GM12878 (cell line): ENCODE measurements around the gene H6PD. TPM values are rescaled to one million over a fixed set of nuclear protein-coding genes. Genes with fewer than 3 reads are reported as not detected.

Experiments used
- ATAC-seq: fragments of 200-7000 bp; cut with Tn5 transposase; 3 replicates; pipeline ENCODE4 v1.9.1; 2020; ENCODE audit warnings: mild to moderate bottlenecking, moderate library complexity
- BruUV-seq: library from RNA; stranded (reverse); fragments of 400-500 nt; replicated peaks from 2 replicates; lab custom pipeline; 2021; lab: Mats Ljungman, UMichigan
- CTCF ChIA-PET: fragments of 300-600 bp; sonication (Branson Sonifier 250); formaldehyde crosslinking; extraction: SDS; loops from one replicate; lab custom pipeline; 2021; ENCODE audit warnings: inconsistent platforms; lab: Yijun Ruan, JAX
- POLR2A ChIA-PET: fragments of 350-600 bp; formaldehyde crosslinking; extraction: SDS; loops from one replicate; lab custom pipeline; 2021; ENCODE audit warnings: inconsistent platforms; lab: Charles Lee
- RAD21 ChIA-PET: fragments of 300-600 bp; sonication (Branson Sonifier 250); formaldehyde crosslinking; loops from one replicate; lab custom pipeline; 2023; ENCODE audit warnings: antibody characterized with exemption; ENCODE audit not compliant: unreplicated experiment; lab: Charles Lee
- SMC1A ChIA-PET: fragments of 300-600 bp; sonication (Branson Sonifier 250); formaldehyde crosslinking; loops from one replicate; lab custom pipeline; 2023; ENCODE audit not compliant: unreplicated experiment, uncharacterized antibody; lab: Charles Lee
- DNase-seq: peaks from one replicate; pipeline ENCODE4 v3.0.0-alpha.2; 2011; ENCODE audit warnings: low read depth, low spot score
- FAIRE-seq: peaks from 3 replicates; lab custom pipeline; 2011; peaks lifted over from hg19 to GRCh38; lab: Jason Lieb, UNC
- H2AFZ ChIP-seq: 2 replicates; pipeline ENCODE4 v1.6.0; 2011; ENCODE audit warnings: low read depth, low read length, control low read depth; ENCODE audit not compliant: control insufficient read depth
- H3K27ac ChIP-seq: 2 replicates; pipeline ENCODE4 v1.5.1; 2011; ENCODE audit warnings: control low read depth; ENCODE audit not compliant: control insufficient read depth, insufficient read depth
- H3K27me3 ChIP-seq, 2 experiments: replicated peaks in 1 of 2; 2 replicates each; pipeline versions ENCODE4 v1.6.0 to v1.6.1; 2011; ENCODE audit warnings: low read length in 1 of 2; ENCODE audit not compliant: control insufficient read depth in 2 of 2, insufficient read depth in 2 of 2
- H3K36me3 ChIP-seq, 2 experiments: 2 replicates each; pipeline ENCODE4 v1.5.1; 2011; ENCODE audit warnings: low read length in 1 of 2; ENCODE audit not compliant: control insufficient read depth in 2 of 2, insufficient read depth in 2 of 2
- H3K4me1 ChIP-seq: 2 replicates; pipeline ENCODE4 v1.6.1; 2011; ENCODE audit warnings: mild to moderate bottlenecking, low read length, moderate library complexity, mixed read lengths; ENCODE audit not compliant: control insufficient read depth, insufficient read depth
- H3K4me2 ChIP-seq: 2 replicates; pipeline ENCODE4 v1.6.0; 2011; ENCODE audit warnings: control low read depth; ENCODE audit not compliant: control insufficient read depth, insufficient read depth
- H3K4me3 ChIP-seq: fragments of 200-600 bp; sonication (generic); 2 replicates; pipeline ENCODE4 v1.5.1; 2016
- H3K79me2 ChIP-seq: 2 replicates; pipeline ENCODE4 v1.6.0; 2011; ENCODE audit warnings: low read length; ENCODE audit not compliant: control insufficient read depth, insufficient read depth
- H3K9ac ChIP-seq: 2 replicates; pipeline ENCODE4 v1.8.0; 2011; ENCODE audit warnings: low read length, control low read depth, mixed read lengths; ENCODE audit not compliant: control insufficient read depth, insufficient read depth
- H3K9me3 ChIP-seq: replicated peaks from 3 replicates; pipeline ENCODE4 v1.5.1; 2011; ENCODE audit warnings: mild to moderate bottlenecking, low read length; ENCODE audit not compliant: control insufficient read depth, insufficient read depth
- H4K20me1 ChIP-seq: 2 replicates; pipeline ENCODE4 v1.6.0; 2011; ENCODE audit not compliant: control insufficient read depth, insufficient read depth
- ASH2L ChIP-seq: fragments of 300-600, 200-600 bp; sonication (generic); IDR thresholded peaks from 2 replicates; pipeline ENCODE4 v1.6.1; 2017; ENCODE audit warnings: low read depth, mild to moderate bottlenecking, borderline replicate concordance
- CHD1 ChIP-seq: IDR thresholded peaks from 2 replicates; pipeline ENCODE4 v1.6.1; 2012; ENCODE audit warnings: low read depth, low read length, improper control_type of control experiment
- ETV6 ChIP-seq, 2 experiments: fragments of 450-650 bp in 1 of 2; IDR thresholded peaks in 1 of 2; conservative IDR thresholded peaks in 1 of 2; 2 replicates each; pipeline ENCODE4 v1.6.1; 2014; ENCODE audit warnings: antibody characterized with exemption in 1 of 2, borderline replicate concordance in 1 of 2, low read depth in 1 of 2, mild to moderate bottlenecking in 1 of 2, moderate library complexity in 1 of 2
- KAT2A ChIP-seq: conservative IDR thresholded peaks from 2 replicates; pipeline ENCODE4 v1.6.1; 2011; ENCODE audit warnings: low read depth, low read length; ENCODE audit not compliant: control insufficient read depth
- KDM1A ChIP-seq: fragments of 200-600 bp; sonication (generic); IDR thresholded peaks from 2 replicates; pipeline ENCODE4 v1.6.1; 2016; ENCODE audit warnings: borderline replicate concordance
- NBN ChIP-seq: fragments of 450-650 bp; IDR thresholded peaks from 2 replicates; pipeline ENCODE4 v1.6.1; 2016
- RELA ChIP-seq: fragments of 450-650 bp; IDR thresholded peaks from 2 replicates; pipeline ENCODE4 v1.8.0; 2014; ENCODE audit warnings: borderline replicate concordance; ENCODE audit not compliant: partially characterized antibody
- RFX5 ChIP-seq: IDR thresholded peaks from 2 replicates; pipeline ENCODE4 v1.6.1; 2011; ENCODE audit warnings: low read depth, low read length, improper control_type of control experiment
- SUPT20H ChIP-seq: IDR thresholded peaks from 2 replicates; pipeline ENCODE4 v1.6.1; 2011; ENCODE audit warnings: low read depth, mild to moderate bottlenecking, low read length, moderate library complexity, borderline replicate concordance; ENCODE audit not compliant: control insufficient read depth
- TARDBP ChIP-seq: IDR thresholded peaks from 2 replicates; pipeline ENCODE4 v1.6.1; 2016; ENCODE audit warnings: borderline replicate concordance
- TCF3 ChIP-seq: IDR thresholded peaks from 2 replicates; pipeline ENCODE4 v1.6.1; 2012; ENCODE audit warnings: low read depth, mild to moderate bottlenecking, low read length, borderline replicate concordance; ENCODE audit not compliant: insufficient read depth
- WRNIP1 ChIP-seq: IDR thresholded peaks from 2 replicates; pipeline ENCODE4 v1.6.1; 2011; ENCODE audit warnings: low read depth, low read length, improper control_type of control experiment, borderline replicate concordance
- ZNF217 ChIP-seq: fragments of 450-650 bp; IDR thresholded peaks from 2 replicates; pipeline ENCODE4 v1.6.1; 2017; ENCODE audit warnings: antibody characterized with exemption, mild to moderate bottlenecking
- ZNF274 ChIP-seq: IDR thresholded peaks from one replicate; pipeline ENCODE4 v1.8.0; 2011; ENCODE audit not compliant: insufficient read length, insufficient read depth
- WGBS: methylation state at CpG from one replicate; pipeline ENCODE4 v1.1.6; 2016; ENCODE audit warnings: low lambda C conversion rate; ENCODE audit not compliant: insufficient replicate concordance, insufficient coverage; ENCODE audit errors: missing lambda C conversion rate; 5-methylcytosine and 5-hydroxymethylcytosine counted together
- in situ Hi-C: fragments of 300-500 bp; cut with MboI; formaldehyde crosslinking; loops from 9 replicates; pipeline ENCODE4 v1.14.3; 2018; ENCODE audit warnings: mixed read lengths
- intact Hi-C: fragments of 100-400 bp; cut with micrococcal nuclease; formaldehyde crosslinking; loops from one replicate; pipeline ENCODE4 v1.14.2; 2022; ENCODE audit not compliant: unreplicated experiment
- polyA plus RNA-seq, 11 experiments: library from polyadenylated mRNA; depleted of rRNA in 4 of 11; unstranded in 6 of 11; stranded (reverse) in 5 of 11; fragments of >200 nt; fragmentation: Nextera tagmentation in 4 of 11; fragmentation: Illumina TruSeq in 1 of 11; extraction: Ambion mirVana in 4 of 11; extraction: Trizol in 1 of 11; gene quantifications; 1 replicate in 1 of 11; 2 replicates in 10 of 11; pipeline versions ENCODE4 v1.2.1 to v1.2.3, GENCODE V29; 2011 to 2016; ENCODE audit warnings: inconsistent platforms in 2 of 11, missing spikeins in 2 of 11, low read depth in 1 of 11
- total RNA-seq, 4 experiments: library from RNA; depleted of rRNA in 3 of 4; stranded (reverse); fragments of >200 nt in 3 of 4; fragmentation: Illumina TruSeq in 1 of 4; extraction: Trizol in 1 of 4; gene quantifications; 2 replicates each; pipeline versions ENCODE4 v1.2.1 to v1.2.3, GENCODE V29; 2013 to 2021
- TF ChIP-seq, protein P1 (sequence below): IDR thresholded peaks from 2 replicates; pipeline ENCODE4 v1.6.1; 2011; ENCODE audit warnings: borderline replicate concordance, low read depth, mild to moderate bottlenecking, moderate library complexity, mixed read lengths, low read length; ENCODE audit not compliant: insufficient read depth; ENCODE audit errors: extremely low read length
- TF ChIP-seq, protein P2 (sequence below): fragments of 150-350 bp; IDR thresholded peaks from 2 replicates; pipeline ENCODE4 v1.6.1; 2014; ENCODE audit warnings: mild to moderate bottlenecking, low read depth, low read length
- TF ChIP-seq, protein P3 (sequence below): IDR thresholded peaks from 2 replicates; pipeline ENCODE4 v1.6.1; 2012; ENCODE audit warnings: low read length, inconsistent platforms

Gene H6PD
- total and polyA plus RNA-seq, 10 of the 15 experiments (the other 5 are each of a cell fraction or from before 2014, with no cell fraction given) = 1.2 to 20.7 (median 7.7) TPM

DNA sequence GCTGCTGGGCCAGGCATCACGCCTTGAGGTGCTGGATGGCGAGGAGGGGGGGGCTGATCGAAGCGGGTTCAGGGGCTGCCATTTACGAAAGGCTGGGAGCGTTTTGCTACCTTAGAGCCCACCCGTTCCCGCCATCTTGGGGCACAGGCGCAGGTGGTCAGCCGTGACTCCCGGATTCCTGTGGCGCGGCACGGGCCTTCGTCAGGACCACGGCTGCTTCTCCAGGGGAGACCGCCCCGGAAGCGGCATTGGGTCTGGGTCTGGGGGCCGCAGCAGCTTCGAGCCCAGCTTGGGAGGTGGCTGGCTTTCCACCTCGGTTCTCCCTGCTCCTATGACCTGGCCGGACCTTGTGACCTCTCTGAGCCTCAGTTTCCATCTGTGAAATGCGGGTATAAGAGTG is 81.9 kb downstream of the H6PD start:
- RAD21 ChIA-PET = no interaction called here
- no peak overlapping the region for H3K4me2 ChIP-seq
- CTCF ChIA-PET = interaction anchor here (0.6 to 2.0 kb wide), 2 partner anchors 27 to 104 kb away, joined by 3 to 5 read pairs; no protein-coding TSS in a partner anchor
- TF ChIP-seq KAT2A (no peak), TARDBP (no peak), WRNIP1 (no peak), ASH2L (no peak), ZNF217 (no peak), ZNF274 (no peak), RFX5 (no peak), CHD1 (no peak), KDM1A (no peak), TCF3 (no peak), RELA (no peak), SUPT20H (no peak), NBN (no peak), ETV6 (conservative IDR thresholded peaks at IDR 0.05 in 1 of 2, IDR thresholded peaks at IDR 0.05 in 1 of 2; ENCODE audit: borderline replicate concordance in 1 of 2, low read depth in 1 of 2) (no peak)
- TF ChIP-seq, protein P1, sequence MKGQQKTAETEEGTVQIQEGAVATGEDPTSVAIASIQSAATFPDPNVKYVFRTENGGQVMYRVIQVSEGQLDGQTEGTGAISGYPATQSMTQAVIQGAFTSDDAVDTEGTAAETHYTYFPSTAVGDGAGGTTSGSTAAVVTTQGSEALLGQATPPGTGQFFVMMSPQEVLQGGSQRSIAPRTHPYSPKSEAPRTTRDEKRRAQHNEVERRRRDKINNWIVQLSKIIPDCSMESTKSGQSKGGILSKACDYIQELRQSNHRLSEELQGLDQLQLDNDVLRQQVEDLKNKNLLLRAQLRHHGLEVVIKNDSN = no peak
- TF ChIP-seq, protein P2, sequence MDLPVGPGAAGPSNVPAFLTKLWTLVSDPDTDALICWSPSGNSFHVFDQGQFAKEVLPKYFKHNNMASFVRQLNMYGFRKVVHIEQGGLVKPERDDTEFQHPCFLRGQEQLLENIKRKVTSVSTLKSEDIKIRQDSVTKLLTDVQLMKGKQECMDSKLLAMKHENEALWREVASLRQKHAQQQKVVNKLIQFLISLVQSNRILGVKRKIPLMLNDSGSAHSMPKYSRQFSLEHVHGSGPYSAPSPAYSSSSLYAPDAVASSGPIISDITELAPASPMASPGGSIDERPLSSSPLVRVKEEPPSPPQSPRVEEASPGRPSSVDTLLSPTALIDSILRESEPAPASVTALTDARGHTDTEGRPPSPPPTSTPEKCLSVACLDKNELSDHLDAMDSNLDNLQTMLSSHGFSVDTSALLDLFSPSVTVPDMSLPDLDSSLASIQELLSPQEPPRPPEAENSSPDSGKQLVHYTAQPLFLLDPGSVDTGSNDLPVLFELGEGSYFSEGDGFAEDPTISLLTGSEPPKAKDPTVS = no peak
- TF ChIP-seq, protein P3, sequence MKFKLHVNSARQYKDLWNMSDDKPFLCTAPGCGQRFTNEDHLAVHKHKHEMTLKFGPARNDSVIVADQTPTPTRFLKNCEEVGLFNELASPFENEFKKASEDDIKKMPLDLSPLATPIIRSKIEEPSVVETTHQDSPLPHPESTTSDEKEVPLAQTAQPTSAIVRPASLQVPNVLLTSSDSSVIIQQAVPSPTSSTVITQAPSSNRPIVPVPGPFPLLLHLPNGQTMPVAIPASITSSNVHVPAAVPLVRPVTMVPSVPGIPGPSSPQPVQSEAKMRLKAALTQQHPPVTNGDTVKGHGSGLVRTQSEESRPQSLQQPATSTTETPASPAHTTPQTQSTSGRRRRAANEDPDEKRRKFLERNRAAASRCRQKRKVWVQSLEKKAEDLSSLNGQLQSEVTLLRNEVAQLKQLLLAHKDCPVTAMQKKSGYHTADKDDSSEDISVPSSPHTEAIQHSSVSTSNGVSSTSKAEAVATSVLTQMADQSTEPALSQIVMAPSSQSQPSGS = no peak
- TF ChIP-seq, all 136 proteins: peak for 0
- BruUV-seq = no TSS peak
- POLR2A ChIA-PET = no interaction called here
- intact Hi-C loops (no loop called here), in situ Hi-C loops (no loop called here)
- no peak for FAIRE-seq
- no peak for DNase-seq
- no peak overlapping the region for H3K4me3 ChIP-seq
- H4K20me1 ChIP-seq = no peaks in the 10 kb centered on the region
- H3K27ac ChIP-seq = no peak overlapping the region
- no peak for ATAC-seq
- H3K9ac ChIP-seq = no peak overlapping the region
- peaks cover 17% of the 10 kb centered on the region for H3K4me1 ChIP-seq
- no peaks in the 10 kb centered on the region for H3K79me2 ChIP-seq
- SMC1A ChIA-PET = interaction anchor here (1.4 kb wide), 1 partner anchor 27 kb away, joined by 3 read pairs; no protein-coding TSS in a partner anchor
- H3K36me3 ChIP-seq = no peaks in the 10 kb centered on the region
- 90% methylated on average over 15 of the region's 24 CpGs for WGBS
- H3K27me3 ChIP-seq = peaks cover 0 to 2% of the 10 kb centered on the region in 2 experiments; a peak in 1 of 4 replicates
- no peaks in the 10 kb centered on the region for H3K9me3 ChIP-seq
- H2AFZ ChIP-seq = no peak overlapping the region
